Coronary artery (tissue), 2 donors: ENCODE data around the gene IGLL5.
A peak's percentile ranks its signal among the peaks of the same experiment; 100 is the strongest.

Experiments used
- DNase-seq: peaks from one replicate; pipeline ENCODE4 v3.0.0-alpha.2; 2017; ENCODE audit warnings: low spot score
- H3K27ac ChIP-seq, 2 donors: fragments of 200-600 bp; sonication (generic); one replicate each; pipeline ENCODE4 v1.5.1; 2016 to 2019
- H3K4me3 ChIP-seq: fragments of 200-600 bp; sonication (generic); 2 replicates; pipeline ENCODE4 v1.5.1; 2016; ENCODE audit warnings: mild to moderate bottlenecking, moderate library complexity
- CTCF ChIP-seq: fragments of 200-600 bp; sonication (generic); IDR thresholded peaks from one replicate; pipeline ENCODE4 v1.5.1; 2019; ENCODE audit warnings: antibody characterized with exemption

Gene IGLL5

DNA sequence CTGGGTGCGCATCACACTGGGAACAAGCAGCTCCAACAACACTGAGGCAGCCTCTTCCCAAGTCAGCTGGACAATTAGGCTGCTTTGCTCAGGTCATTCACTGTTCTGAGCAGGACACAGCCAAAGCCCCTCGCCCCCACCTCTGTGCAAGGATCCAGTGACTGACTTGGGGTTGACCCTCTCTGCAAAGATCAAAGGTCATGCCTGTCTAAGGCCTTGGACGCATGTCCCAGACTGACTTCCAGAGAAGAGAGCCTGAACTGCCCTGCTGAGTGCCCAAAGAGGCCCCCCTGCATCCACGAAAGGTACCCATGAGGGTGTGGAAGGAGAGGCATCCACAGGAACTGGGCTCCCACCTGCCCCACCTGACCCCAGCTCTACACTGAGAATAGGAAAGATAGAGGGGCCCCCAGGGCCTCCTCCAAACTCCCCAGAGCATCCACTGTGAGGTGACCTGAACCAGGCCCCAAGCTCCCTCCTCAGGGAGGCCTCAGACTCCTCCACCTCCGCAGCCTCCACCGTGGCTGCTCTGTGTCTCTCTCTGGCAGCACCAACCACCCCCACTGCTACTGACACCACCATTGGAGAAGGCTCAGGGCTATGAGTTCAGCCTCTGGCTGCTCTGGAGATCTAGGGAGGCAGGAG lies 53.5 kb downstream of the IGLL5 start:
- no peak overlapping the region for H3K27ac ChIP-seq
- peak; percentile 57 for DNase-seq
- no peak for TF ChIP-seq CTCF
- no peak overlapping the region for H3K4me3 ChIP-seq

GRCh38 chr22:22941831-22942510 lies 54.4 kb downstream of the IGLL5 start:
- H3K27ac ChIP-seq, result no peak overlapping the region
- no peak overlapping the region for H3K4me3 ChIP-seq
- peak; percentile 58 for DNase-seq
- TF ChIP-seq CTCF, result no peak

- H3K27ac ChIP-seq, result no peak overlapping the region
- peak; percentile 27 for TF ChIP-seq CTCF
- no peak overlapping the region for H3K4me3 ChIP-seq
- peak; percentile 55 for DNase-seq
These were observed 55.1 kb downstream of the IGLL5 start for GRCh38 chr22:22942511-22943329.

GRCh38 chr22:22943521-22944267 lies 56.1 kb downstream of the IGLL5 start:
- peak; percentile 47 for DNase-seq
- Histone ChIP-seq H3K4me3 (no peak overlapping the region), H3K27ac (no peak overlapping the region)
- no peak for TF ChIP-seq CTCF

DNA sequence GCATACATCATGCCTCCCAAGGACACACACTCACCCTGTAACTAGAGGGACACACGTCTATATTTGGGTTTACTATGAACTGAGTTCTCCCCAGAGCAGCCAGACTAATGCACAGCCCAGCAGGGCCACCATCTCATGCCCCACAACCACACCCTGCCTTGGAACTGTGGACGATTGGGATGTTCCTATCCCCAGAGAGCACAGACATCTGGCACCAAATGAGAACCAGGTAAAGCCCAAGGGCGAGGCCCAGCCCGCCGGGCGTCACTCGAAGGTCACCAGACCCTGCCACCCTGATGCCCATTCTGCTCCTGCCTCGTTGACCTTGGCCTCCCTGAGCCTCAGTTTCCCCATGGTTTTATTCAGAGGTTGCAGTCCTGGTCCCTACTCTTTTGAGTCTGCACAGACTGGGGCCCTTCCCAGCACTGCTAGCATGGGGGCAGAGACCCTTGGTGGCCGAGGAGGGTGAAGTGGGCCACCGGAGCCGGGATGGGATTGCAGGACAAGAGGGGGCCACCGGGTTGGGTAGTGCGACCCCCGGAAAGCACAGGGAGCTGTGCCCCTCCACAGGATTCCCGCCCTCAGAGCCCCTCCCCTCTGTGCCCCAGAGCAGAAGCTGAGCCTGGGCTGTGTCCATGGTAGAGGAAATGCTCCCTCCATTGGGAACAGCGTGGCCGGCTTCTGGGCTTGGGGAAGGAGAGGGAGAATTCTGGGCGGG lies 56.8 kb downstream of the IGLL5 start:
- H3K4me3 ChIP-seq, result no peak overlapping the region
- peak; percentile 65 for DNase-seq
- H3K27ac ChIP-seq, result no peak overlapping the region
- TF ChIP-seq CTCF, result no peak

DNA sequence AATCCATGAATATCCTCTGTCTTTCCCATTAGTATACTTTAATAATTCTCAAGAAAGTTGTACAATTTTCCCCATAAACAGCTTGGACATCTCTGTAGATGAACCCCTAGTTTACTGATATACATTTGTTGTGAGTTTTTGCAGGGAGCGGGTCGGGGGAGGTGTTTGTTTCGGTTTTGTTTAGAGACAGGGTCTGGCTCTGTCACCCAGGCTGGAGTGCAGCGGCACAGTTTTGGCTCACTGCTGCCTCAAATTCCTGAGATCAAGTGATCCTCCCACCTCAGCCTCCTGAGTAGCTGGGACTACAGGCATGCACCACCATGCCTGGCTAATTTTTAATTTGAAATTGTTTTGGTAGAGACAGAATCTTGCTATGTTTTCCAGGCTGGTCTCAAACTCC lies 57.6 kb downstream of the IGLL5 start:
- TF ChIP-seq CTCF, result no peak
- DNase-seq, result no peak
- Histone ChIP-seq H3K27ac (no peak overlapping the region), H3K4me3 (no peak overlapping the region)
